Measurements from ENCODE around the gene PDE4D. TPM values are rescaled to one million over a fixed set of nuclear protein-coding genes. Genes with fewer than 3 reads are reported as not detected.

PDE4D gene
- total and polyA plus RNA-seq, 10 of the 15 experiments (the other 5 are each of a cell fraction or from before 2014, with no cell fraction given) = 0.87 to 4.1 (median 2.2) TPM

DNA sequence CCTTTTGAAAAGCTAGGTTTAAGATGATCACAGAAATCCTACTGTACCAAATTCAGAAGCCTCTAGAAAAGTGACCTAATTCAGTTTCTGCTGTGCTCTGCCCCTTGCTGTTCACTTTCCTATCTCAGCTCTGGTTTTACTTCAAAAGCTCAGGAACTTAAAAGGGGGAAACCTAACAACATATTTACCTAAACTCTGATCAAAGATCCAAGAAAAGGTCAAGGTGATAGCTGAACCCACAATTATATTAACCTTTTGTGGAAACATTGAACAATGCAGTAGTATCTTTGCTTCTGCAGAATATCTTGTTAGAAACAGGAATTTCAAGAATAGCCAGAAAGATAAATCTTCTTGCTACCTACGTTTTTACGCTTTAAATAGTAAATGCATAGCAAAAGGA lies 568.5 kb downstream of the PDE4D start:
- Histone ChIP-seq H3K79me2 (ENCODE audit: control insufficient read depth, insufficient read depth, low read length) (no peaks in the 10 kb centered on the region), H3K9ac (ENCODE audit: control insufficient read depth, insufficient read depth, low read length) (no peak overlapping the region), H3K27me3 (replicated peaks in 1 of 2; ENCODE audit: control insufficient read depth in 2 of 2, insufficient read depth in 2 of 2, low read length in 1 of 2) (no peaks in the 10 kb centered on the region), H3K9me3 (replicated peaks; ENCODE audit: control insufficient read depth, insufficient read depth, low read length) (no peaks in the 10 kb centered on the region), H2AFZ (ENCODE audit: control insufficient read depth, low read depth, low read length) (no peak overlapping the region), H3K4me1 (ENCODE audit: control insufficient read depth, insufficient read depth, low read length) (no peaks in the 10 kb centered on the region), H3K4me3 (no peak overlapping the region), H3K36me3 (ENCODE audit: control insufficient read depth in 2 of 2, insufficient read depth in 2 of 2, low read length in 1 of 2) (no peaks in the 10 kb centered on the region), H3K4me2 (ENCODE audit: control insufficient read depth, insufficient read depth) (no peak overlapping the region), H4K20me1 (ENCODE audit: control insufficient read depth, insufficient read depth) (no peaks in the 10 kb centered on the region), H3K27ac (ENCODE audit: control insufficient read depth, insufficient read depth) (no peak overlapping the region)
- SMC1A ChIA-PET (ENCODE audit: uncharacterized antibody, unreplicated experiment) = no interaction called here
- DNase-seq (ENCODE audit: low read depth, low spot score) (no peak), ATAC-seq (no peak), FAIRE-seq (no peak)
- WGBS (ENCODE audit: insufficient coverage, insufficient replicate concordance, low lambda C conversion rate, missing lambda C conversion rate) = 39% methylated on average over 2 of the region's 2 CpGs
- POLR2A ChIA-PET = no interaction called here
- BruUV-seq (replicated peaks) = no TSS peak
- RAD21 ChIA-PET (ENCODE audit: unreplicated experiment) = no interaction called here
- CTCF ChIA-PET = no interaction called here
- intact Hi-C loops (cut with micrococcal nuclease; ENCODE audit: unreplicated experiment) = no loop called here
- in situ Hi-C loops (cut with MboI) = no loop called here
- TF ChIP-seq HCFC1 (IDR thresholded peaks at IDR 0.05; ENCODE audit: low read length) (no peak), ETV6 (conservative IDR thresholded peaks at IDR 0.05 in 1 of 2, IDR thresholded peaks at IDR 0.05 in 1 of 2; ENCODE audit: borderline replicate concordance in 1 of 2, low read depth in 1 of 2) (no peak), NFYB (IDR thresholded peaks at IDR 0.05; ENCODE audit: insufficient read depth, low read depth, low read length) (no peak), FOXK2 (IDR thresholded peaks at IDR 0.05) (no peak)
- TF ChIP-seq, protein P1, sequence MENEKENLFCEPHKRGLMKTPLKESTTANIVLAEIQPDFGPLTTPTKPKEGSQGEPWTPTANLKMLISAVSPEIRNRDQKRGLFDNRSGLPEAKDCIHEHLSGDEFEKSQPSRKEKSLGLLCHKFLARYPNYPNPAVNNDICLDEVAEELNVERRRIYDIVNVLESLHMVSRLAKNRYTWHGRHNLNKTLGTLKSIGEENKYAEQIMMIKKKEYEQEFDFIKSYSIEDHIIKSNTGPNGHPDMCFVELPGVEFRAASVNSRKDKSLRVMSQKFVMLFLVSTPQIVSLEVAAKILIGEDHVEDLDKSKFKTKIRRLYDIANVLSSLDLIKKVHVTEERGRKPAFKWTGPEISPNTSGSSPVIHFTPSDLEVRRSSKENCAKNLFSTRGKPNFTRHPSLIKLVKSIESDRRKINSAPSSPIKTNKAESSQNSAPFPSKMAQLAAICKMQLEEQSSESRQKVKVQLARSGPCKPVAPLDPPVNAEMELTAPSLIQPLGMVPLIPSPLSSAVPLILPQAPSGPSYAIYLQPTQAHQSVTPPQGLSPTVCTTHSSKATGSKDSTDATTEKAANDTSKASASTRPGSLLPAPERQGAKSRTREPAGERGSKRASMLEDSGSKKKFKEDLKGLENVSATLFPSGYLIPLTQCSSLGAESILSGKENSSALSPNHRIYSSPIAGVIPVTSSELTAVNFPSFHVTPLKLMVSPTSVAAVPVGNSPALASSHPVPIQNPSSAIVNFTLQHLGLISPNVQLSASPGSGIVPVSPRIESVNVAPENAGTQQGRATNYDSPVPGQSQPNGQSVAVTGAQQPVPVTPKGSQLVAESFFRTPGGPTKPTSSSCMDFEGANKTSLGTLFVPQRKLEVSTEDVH (IDR thresholded peaks at IDR 0.05; ENCODE audit: low read depth, partially characterized antibody) = no peak
- TF ChIP-seq, protein P2, sequence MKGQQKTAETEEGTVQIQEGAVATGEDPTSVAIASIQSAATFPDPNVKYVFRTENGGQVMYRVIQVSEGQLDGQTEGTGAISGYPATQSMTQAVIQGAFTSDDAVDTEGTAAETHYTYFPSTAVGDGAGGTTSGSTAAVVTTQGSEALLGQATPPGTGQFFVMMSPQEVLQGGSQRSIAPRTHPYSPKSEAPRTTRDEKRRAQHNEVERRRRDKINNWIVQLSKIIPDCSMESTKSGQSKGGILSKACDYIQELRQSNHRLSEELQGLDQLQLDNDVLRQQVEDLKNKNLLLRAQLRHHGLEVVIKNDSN (IDR thresholded peaks at IDR 0.05; ENCODE audit: borderline replicate concordance, extremely low read length, insufficient read depth, low read depth, low read length) = no peak

Data from GM12878 (cell line).